OCI-LY1 (cell line): ENCODE results near the gene TRIM13.

Experiments used
- H2AFZ ChIP-seq: fragments of 200-600 bp; sonication (generic), shearing (Covaris generic); 2 replicates; pipeline ENCODE4 v1.6.0; 2014; ENCODE audit warnings: antibody characterized with exemption, mild to moderate bottlenecking, low read length
- H3F3A ChIP-seq: fragments of 200-600 bp; sonication (generic), shearing (Covaris generic); 2 replicates; pipeline ENCODE4 v1.6.0; 2014; ENCODE audit warnings: mild to moderate bottlenecking, antibody characterized with exemption, low read length, moderate library complexity; ENCODE audit not compliant: insufficient read depth
- H3K27ac ChIP-seq: fragments of 200-600 bp; sonication (generic); 2 replicates; pipeline ENCODE4 v1.5.1; 2014; ENCODE audit warnings: low read length, mixed run types, mild to moderate bottlenecking, low read depth; ENCODE audit not compliant: poor library complexity, severe bottlenecking
- H3K27me3 ChIP-seq: fragments of 200-600 bp; sonication (generic); 2 replicates; pipeline ENCODE4 v1.6.0; 2014; ENCODE audit warnings: antibody characterized with exemption, mild to moderate bottlenecking, low read length, moderate library complexity; ENCODE audit not compliant: insufficient read depth
- H3K36me3 ChIP-seq: fragments of 200-600 bp; sonication (generic); 2 replicates; pipeline ENCODE4 v1.6.1; 2014; ENCODE audit warnings: mild to moderate bottlenecking, antibody characterized with exemption, low read length, moderate library complexity, mixed read lengths; ENCODE audit not compliant: insufficient read depth
- H3K4me1 ChIP-seq: fragments of 200-600 bp; sonication (generic); 2 replicates; pipeline ENCODE4 v1.5.1; 2014; ENCODE audit warnings: mild to moderate bottlenecking, low read length, moderate library complexity; ENCODE audit not compliant: insufficient read depth, severe bottlenecking
- H3K4me2 ChIP-seq: fragments of 200-600 bp; sonication (generic), shearing (Covaris generic); 2 replicates; pipeline ENCODE4 v1.6.1; 2014; ENCODE audit warnings: low read length
- H3K4me3 ChIP-seq: fragments of 200-600 bp; sonication (generic); 2 replicates; pipeline ENCODE4 v1.5.1; 2014; ENCODE audit warnings: low read length, low read depth, mild to moderate bottlenecking, mixed read lengths; ENCODE audit not compliant: poor library complexity, severe bottlenecking
- H3K79me2 ChIP-seq: fragments of 200-600 bp; shearing (Covaris generic); 2 replicates; pipeline ENCODE4 v1.6.1; 2016; ENCODE audit warnings: mixed run types, low read length, mixed read lengths; ENCODE audit not compliant: insufficient read depth
- H3K9ac ChIP-seq: fragments of 200-600 bp; sonication (generic), shearing (Covaris generic); 2 replicates; pipeline ENCODE4 v1.6.1; 2014; ENCODE audit warnings: mild to moderate bottlenecking, low read length, mixed read lengths
- H3K9me2 ChIP-seq: fragments of 200-600 bp; sonication (generic), shearing (Covaris generic); 2 replicates; pipeline ENCODE4 v1.6.1; 2014; ENCODE audit warnings: low read depth, mild to moderate bottlenecking, low read length, mixed read lengths
- H3K9me3 ChIP-seq: fragments of 200-600 bp; shearing (Covaris generic); 2 replicates; pipeline ENCODE4 v1.6.1; 2014; ENCODE audit warnings: low read length, mixed read lengths
- H4K20me1 ChIP-seq: fragments of 200-600 bp; sonication (generic), shearing (Covaris generic); 2 replicates; pipeline ENCODE4 v1.6.0; 2016; ENCODE audit warnings: mild to moderate bottlenecking, low read length; ENCODE audit not compliant: insufficient read depth
- EZH2 ChIP-seq: fragments of 200-600 bp; sonication (generic), shearing (Covaris generic); IDR thresholded peaks from 2 replicates; pipeline ENCODE4 v1.8.0; 2017; ENCODE audit warnings: borderline replicate concordance, mixed run types, mild to moderate bottlenecking, antibody characterized with exemption, low read length, moderate library complexity, mixed read lengths
- TF ChIP-seq, protein P1 (sequence below): fragments of 200-600 bp; sonication (generic), shearing (Covaris generic); IDR thresholded peaks from 2 replicates; pipeline ENCODE4 v1.5.1; 2017; ENCODE audit warnings: mild to moderate bottlenecking, antibody characterized with exemption, low read length, moderate library complexity, mixed read lengths

TRIM13 gene

DNA sequence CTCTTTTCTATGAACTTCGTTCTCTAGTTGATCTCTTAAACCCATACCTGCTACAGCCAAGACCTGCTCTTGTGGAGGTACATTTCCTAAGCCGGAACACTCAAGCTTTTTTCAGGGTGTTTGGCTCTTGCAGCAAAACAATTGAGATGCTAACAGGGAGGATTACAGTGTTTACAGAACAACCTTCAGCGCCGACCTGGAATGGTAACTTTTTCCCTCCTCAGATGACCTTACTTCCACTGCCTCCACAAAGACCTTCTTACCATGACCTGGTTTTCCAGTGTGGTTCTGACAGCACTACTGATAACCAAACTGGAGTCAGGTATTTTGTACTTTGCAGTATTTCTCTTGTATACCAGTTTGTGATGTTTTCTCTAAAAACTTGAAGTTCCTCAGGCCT lies 18.9 kb downstream of the TRIM13 start:
- TF ChIP-seq EZH2 = no peak
- TF ChIP-seq, protein P1, sequence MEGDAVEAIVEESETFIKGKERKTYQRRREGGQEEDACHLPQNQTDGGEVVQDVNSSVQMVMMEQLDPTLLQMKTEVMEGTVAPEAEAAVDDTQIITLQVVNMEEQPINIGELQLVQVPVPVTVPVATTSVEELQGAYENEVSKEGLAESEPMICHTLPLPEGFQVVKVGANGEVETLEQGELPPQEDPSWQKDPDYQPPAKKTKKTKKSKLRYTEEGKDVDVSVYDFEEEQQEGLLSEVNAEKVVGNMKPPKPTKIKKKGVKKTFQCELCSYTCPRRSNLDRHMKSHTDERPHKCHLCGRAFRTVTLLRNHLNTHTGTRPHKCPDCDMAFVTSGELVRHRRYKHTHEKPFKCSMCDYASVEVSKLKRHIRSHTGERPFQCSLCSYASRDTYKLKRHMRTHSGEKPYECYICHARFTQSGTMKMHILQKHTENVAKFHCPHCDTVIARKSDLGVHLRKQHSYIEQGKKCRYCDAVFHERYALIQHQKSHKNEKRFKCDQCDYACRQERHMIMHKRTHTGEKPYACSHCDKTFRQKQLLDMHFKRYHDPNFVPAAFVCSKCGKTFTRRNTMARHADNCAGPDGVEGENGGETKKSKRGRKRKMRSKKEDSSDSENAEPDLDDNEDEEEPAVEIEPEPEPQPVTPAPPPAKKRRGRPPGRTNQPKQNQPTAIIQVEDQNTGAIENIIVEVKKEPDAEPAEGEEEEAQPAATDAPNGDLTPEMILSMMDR = no peak
- Histone ChIP-seq H4K20me1 (no peaks in the 10 kb centered on the region), H3K36me3 (peaks cover 93% of the 10 kb centered on the region), H3K9me2 (no peaks in the 10 kb centered on the region), H3F3A (no peaks in the 10 kb centered on the region; the same call in none of the 2 replicates), H2AFZ (no peak overlapping the region), H3K27me3 (no peaks in the 10 kb centered on the region), H3K9me3 (no peaks in the 10 kb centered on the region), H3K4me3 (no peak overlapping the region), H3K27ac (no peak overlapping the region), H3K4me2 (no peak overlapping the region), H3K79me2 (no peaks in the 10 kb centered on the region), H3K4me1 (no peaks in the 10 kb centered on the region), H3K9ac (no peak overlapping the region)

DNA sequence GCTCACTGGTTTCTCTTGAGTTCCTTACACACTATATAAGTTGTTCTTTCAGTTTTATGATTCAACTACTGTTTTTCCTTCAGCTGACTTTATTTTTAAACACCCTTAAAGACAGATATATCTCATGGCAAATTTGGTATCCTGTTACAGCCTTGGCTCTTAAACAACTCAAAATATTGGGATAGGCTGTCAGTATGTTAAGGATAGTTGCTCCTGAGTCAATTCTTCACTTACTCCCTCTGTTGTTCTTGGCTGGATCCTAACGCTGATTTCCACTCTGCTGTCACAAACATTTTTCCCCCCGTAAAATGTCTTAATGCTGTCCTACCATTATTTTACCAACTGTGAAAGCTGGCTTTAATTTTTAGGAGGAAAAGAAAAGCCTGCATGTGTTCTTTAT lies 19.6 kb downstream of the TRIM13 start:
- Histone ChIP-seq H3K4me1 (no peaks in the 10 kb centered on the region), H2AFZ (no peak overlapping the region), H4K20me1 (no peaks in the 10 kb centered on the region), H3K4me2 (no peak overlapping the region), H3K79me2 (no peaks in the 10 kb centered on the region), H3K27ac (no peak overlapping the region), H3K4me3 (no peak overlapping the region), H3K9me2 (no peaks in the 10 kb centered on the region), H3K9me3 (no peaks in the 10 kb centered on the region), H3K9ac (no peak overlapping the region), H3K36me3 (peaks cover 91% of the 10 kb centered on the region), H3K27me3 (no peaks in the 10 kb centered on the region), H3F3A (no peaks in the 10 kb centered on the region; the same call in none of the 2 replicates)
- no peak for TF ChIP-seq EZH2
- TF ChIP-seq, protein P1 = no peak

DNA sequence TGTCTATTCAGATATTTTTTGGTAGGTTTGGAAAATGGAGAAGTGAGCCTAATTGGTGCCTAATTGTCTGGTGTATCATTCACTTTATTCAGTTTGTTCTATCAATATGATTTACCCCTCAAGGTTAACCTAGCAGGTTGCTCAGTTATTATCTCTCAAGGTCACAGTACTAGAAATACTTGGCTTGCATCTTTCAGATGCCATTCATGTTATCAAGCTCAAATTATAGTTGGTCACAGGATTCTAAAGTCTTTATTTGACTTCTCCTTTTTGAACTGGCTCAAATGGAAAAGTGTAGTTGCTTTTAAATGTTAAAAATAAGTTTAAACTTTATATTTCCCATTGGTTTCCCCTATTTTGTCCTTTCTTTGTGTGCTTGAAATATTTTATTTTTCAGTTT lies 21.0 kb downstream of the TRIM13 start:
- no peaks in the 10 kb centered on the region for H3K4me1 ChIP-seq
- H3K4me3 ChIP-seq = no peak overlapping the region
- H4K20me1 ChIP-seq = no peaks in the 10 kb centered on the region
- no peaks in the 10 kb centered on the region for H3K79me2 ChIP-seq
- H3K9me3 ChIP-seq = no peaks in the 10 kb centered on the region
- no peak overlapping the region for H2AFZ ChIP-seq
- peaks cover 90% of the 10 kb centered on the region for H3K36me3 ChIP-seq
- no peaks in the 10 kb centered on the region for H3K9me2 ChIP-seq
- TF ChIP-seq, protein P1 = no peak
- TF ChIP-seq EZH2 = no peak
- no peak overlapping the region for H3K9ac ChIP-seq
- H3K27ac ChIP-seq = no peak overlapping the region
- no peaks in the 10 kb centered on the region for H3K27me3 ChIP-seq
- H3F3A ChIP-seq = no peaks in the 10 kb centered on the region; the same call in 1 of the 2 replicates
- H3K4me2 ChIP-seq = no peak overlapping the region
